ENCODE data around the gene RAF1. TPM values are rescaled to one million over a fixed set of nuclear protein-coding genes. Genes with fewer than 3 reads are reported as not detected.
A peak's percentile ranks its signal among the peaks of the same experiment; 100 is the strongest.

Gene RAF1
- total and polyA plus RNA-seq, 2 of the 13 experiments (the other 11 are each of a cell fraction or from before 2014, with no cell fraction given) = 72.2 to 91.4 TPM

GRCh38 chr3:12670365-12671119 is 6.6 kb upstream of the RAF1 start (continued):
- TF ChIP-seq MXD3 (CRISPR knock-in tag; IDR thresholded peaks at IDR 0.05) = no peak
- no peak for TF ChIP-seq ZNF850 (CRISPR knock-in tag; conservative IDR thresholded peaks at IDR 0.05)
- no peak for TF ChIP-seq ZNF564 (CRISPR knock-in tag; IDR thresholded peaks at IDR 0.05)
- no peak for TF ChIP-seq TEAD3 (CRISPR knock-in tag; optimal IDR thresholded peaks at IDR 0.05; ENCODE audit: borderline replicate concordance)
- TF ChIP-seq SOX13 (IDR thresholded peaks at IDR 0.05) = no peak
- peak in 1 of 2 experiments; percentile 32; a peak in 1 of 4 replicates for TF ChIP-seq SOX13 (CRISPR knock-in tag; conservative IDR thresholded peaks at IDR 0.05 in 1 of 2, IDR thresholded peaks at IDR 0.05 in 1 of 2)
- TF ChIP-seq SP5 (CRISPR knock-in tag; IDR thresholded peaks at IDR 0.05; ENCODE audit: borderline replicate concordance, low read depth) = no peak
- no peak for TF ChIP-seq NPAS2 (CRISPR knock-in tag; IDR thresholded peaks at IDR 0.05; ENCODE audit: borderline replicate concordance)
- no peak for TF ChIP-seq ZNF362 (CRISPR knock-in tag; IDR thresholded peaks at IDR 0.05; ENCODE audit: borderline replicate concordance)
- TF ChIP-seq NFE2L1 (CRISPR knock-in tag; IDR thresholded peaks at IDR 0.05; ENCODE audit: borderline replicate concordance) = no peak
- no peak for TF ChIP-seq SP1 (IDR thresholded peaks at IDR 0.05)
- TF ChIP-seq SP1 (CRISPR knock-in tag; IDR thresholded peaks at IDR 0.05) = no peak
- peak; percentile 13; the same call in 1 of the 2 replicates for TF ChIP-seq RAD21 (CRISPR knock-in tag; IDR thresholded peaks at IDR 0.05)
- no peak for TF ChIP-seq SPEN (CRISPR knock-in tag; IDR thresholded peaks at IDR 0.05; ENCODE audit: low read depth)
- no peak for TF ChIP-seq NFIB (CRISPR knock-in tag; IDR thresholded peaks at IDR 0.05; ENCODE audit: borderline replicate concordance)
- no peak for TF ChIP-seq CAMTA2 (CRISPR knock-in tag; IDR thresholded peaks at IDR 0.05; ENCODE audit: borderline replicate concordance)
- no peak for TF ChIP-seq LCORL (IDR thresholded peaks at IDR 0.05)
- peak; percentile 83; the same call in 1 of the 2 replicates for TF ChIP-seq LCORL (CRISPR knock-in tag; IDR thresholded peaks at IDR 0.05)
- no peak for TF ChIP-seq CHCHD3 (CRISPR knock-in tag; IDR thresholded peaks at IDR 0.05)
- TF ChIP-seq HMGXB4 (CRISPR knock-in tag; IDR thresholded peaks at IDR 0.05; ENCODE audit: borderline replicate concordance in 1 of 2, low read depth in 1 of 2) = no peak
